Erythroblast (primary cell): ENCODE data around the gene PRKG1.

Experiments used
- GATA1 ChIP-seq: IDR thresholded peaks from 2 replicates; pipeline ENCODE4 v1.6.1; 2011; ENCODE audit warnings: low read depth, mild to moderate bottlenecking, control low read depth, low read length, moderate library complexity
- POLR2A ChIP-seq: IDR thresholded peaks from 2 replicates; pipeline ENCODE4 v1.6.1; 2011; ENCODE audit warnings: mild to moderate bottlenecking, low read length

DNA sequence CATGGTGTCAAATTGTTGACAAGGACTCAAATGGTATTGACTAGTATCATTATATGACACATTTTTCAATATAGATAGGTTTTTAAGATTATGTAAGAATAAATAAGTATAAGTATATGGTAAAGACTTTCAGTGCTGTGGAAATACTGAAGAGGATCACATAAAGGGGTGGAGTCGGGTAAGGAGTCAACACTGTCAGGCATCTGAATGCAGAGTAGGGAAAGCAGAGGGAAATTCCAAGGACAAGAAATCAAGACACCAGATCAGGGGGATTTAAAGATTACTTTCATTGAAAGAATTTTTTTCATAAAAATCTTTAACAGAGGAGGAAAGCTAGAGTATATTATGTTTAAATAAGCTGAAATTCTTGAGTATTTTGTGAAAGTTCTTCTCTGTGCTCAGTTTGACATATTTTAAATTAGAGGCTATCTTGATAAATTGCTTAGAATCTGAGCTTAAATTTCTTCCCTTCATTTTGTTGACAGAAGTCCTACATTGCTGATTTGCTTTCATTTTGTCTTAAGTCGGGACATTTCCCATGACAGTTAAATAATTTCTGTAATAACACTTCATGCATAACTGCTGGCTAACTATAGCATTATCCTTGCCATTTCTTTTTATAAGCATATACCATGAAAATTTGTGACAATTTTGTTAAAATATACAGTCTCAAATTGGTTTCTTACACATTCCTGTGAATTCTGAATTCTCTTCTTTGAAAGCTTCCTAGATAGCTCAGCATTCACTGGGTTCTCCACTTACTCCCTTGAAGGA, 244.3 kb downstream of the PRKG1 start:
- TF ChIP-seq POLR2A (no peak), GATA1 (no peak)
